ENCODE measurements around the gene AHRR. TPM values are rescaled to one million over a fixed set of nuclear protein-coding genes. Genes with fewer than 3 reads are reported as not detected.
A peak's percentile ranks its signal among the peaks of the same experiment; 100 is the strongest.

AHRR gene
- polyA plus RNA-seq, 3 donors, result 0.15 TPM; not detected in 1

GRCh38 chr5:372996-373709 is 51.6 kb downstream of the AHRR start:
- Mint-ChIP-seq H3K27me3 (ENCODE audit: low read depth in 3 of 3) (peaks cover 26 to 65% (median 37%) of the 10 kb centered on the region in 3 donors), H3K4me1 (peaks cover 12% of the 10 kb centered on the region), H3K9me3 (no peaks in the 10 kb centered on the region), H3K27ac (peak overlapping the region in 1 of 7 donors; percentile 13), H3K36me3 (no peaks in the 10 kb centered on the region), H3K4me3 (peak overlapping the region in 1 of 2 donors; percentile 57)
- Histone ChIP-seq H4K20me1 (ENCODE audit: insufficient read depth, low read length) (no peaks in the 10 kb centered on the region), H3K36me3 (replicated peaks in 1 of 2; ENCODE audit: control insufficient read depth in 1 of 2, insufficient read depth in 2 of 2, low read length in 2 of 2) (no peaks in the 10 kb centered on the region), H3K79me2 (ENCODE audit: insufficient read depth, low read length) (no peaks in the 10 kb centered on the region), H3K4me2 (replicated peaks; ENCODE audit: extremely low read depth, low read length, poor library complexity, severe bottlenecking) (no peak overlapping the region), H3K9ac (ENCODE audit: insufficient read depth, low read length, poor library complexity, severe bottlenecking) (no peak overlapping the region), H3K9me3 (replicated peaks in 1 of 2; ENCODE audit: control insufficient read depth in 1 of 2, insufficient read depth in 1 of 2, low read length in 2 of 2) (no peaks in the 10 kb centered on the region), H2AFZ (ENCODE audit: insufficient read depth, low read depth, low read length, poor library complexity, severe bottlenecking) (no peak overlapping the region), H3K27me3 (ENCODE audit: control insufficient read depth in 2 of 2, insufficient read depth in 2 of 2, low read length in 2 of 2) (peaks cover 0 to 42% of the 10 kb centered on the region in 2 donors), H3K27ac (ENCODE audit: low read depth in 1 of 2, low read length in 2 of 2) (no peak overlapping the region), H3K4me1 (ENCODE audit: control insufficient read depth in 1 of 2, insufficient read depth in 2 of 2, low read length in 2 of 2) (peaks cover 13 to 32% of the 10 kb centered on the region in 2 donors), H3K4me3 (replicated peaks in 1 of 3; ENCODE audit: low read depth in 2 of 3, low read length in 3 of 3) (no peak overlapping the region)
- TF ChIP-seq CTCF (IDR thresholded peaks at IDR 0.05), result no peak
- no peak for DNase-seq
- WGBS (ENCODE audit: insufficient coverage), result 75% methylated on average over 22 of the region's 27 CpGs
- intact Hi-C loops (cut with micrococcal nuclease), result no loop called here

- Mint-ChIP-seq H3K4me3 (peak overlapping the region in 1 of 2 donors; percentile 53), H3K27ac (peak overlapping the region in 2 of 7 donors; percentile 81 to 82), H3K9me3 (no peaks in the 10 kb centered on the region), H3K36me3 (no peaks in the 10 kb centered on the region), H3K4me1 (peaks cover 6% of the 10 kb centered on the region), H3K27me3 (ENCODE audit: low read depth in 3 of 3) (peaks cover 24 to 69% (median 38%) of the 10 kb centered on the region in 3 donors)
- Histone ChIP-seq H3K9me3 (replicated peaks in 1 of 2; ENCODE audit: control insufficient read depth in 1 of 2, insufficient read depth in 1 of 2, low read length in 2 of 2) (no peaks in the 10 kb centered on the region), H4K20me1 (ENCODE audit: insufficient read depth, low read length) (no peaks in the 10 kb centered on the region), H3K79me2 (ENCODE audit: insufficient read depth, low read length) (no peaks in the 10 kb centered on the region), H3K4me3 (replicated peaks in 1 of 3; ENCODE audit: low read depth in 2 of 3, low read length in 3 of 3) (no peak overlapping the region), H3K27ac (ENCODE audit: low read depth in 1 of 2, low read length in 2 of 2) (no peak overlapping the region), H3K36me3 (replicated peaks in 1 of 2; ENCODE audit: control insufficient read depth in 1 of 2, insufficient read depth in 2 of 2, low read length in 2 of 2) (no peaks in the 10 kb centered on the region), H3K4me1 (ENCODE audit: control insufficient read depth in 1 of 2, insufficient read depth in 2 of 2, low read length in 2 of 2) (peaks cover 6 to 24% of the 10 kb centered on the region in 2 donors), H3K27me3 (ENCODE audit: control insufficient read depth in 2 of 2, insufficient read depth in 2 of 2, low read length in 2 of 2) (peaks cover 0 to 42% of the 10 kb centered on the region in 2 donors), H3K9ac (ENCODE audit: insufficient read depth, low read length, poor library complexity, severe bottlenecking) (no peak overlapping the region), H3K4me2 (replicated peaks; ENCODE audit: extremely low read depth, low read length, poor library complexity, severe bottlenecking) (no peak overlapping the region), H2AFZ (ENCODE audit: insufficient read depth, low read depth, low read length, poor library complexity, severe bottlenecking) (no peak overlapping the region)
- intact Hi-C loops (cut with micrococcal nuclease), result no loop called here
- no peak for TF ChIP-seq CTCF (IDR thresholded peaks at IDR 0.05)
- 3% methylated on average over 73 of the region's 86 CpGs for WGBS (ENCODE audit: insufficient coverage)
- peak in 2 of 3 donors; percentile 41 to 83 for DNase-seq
Measured at GRCh38 chr5:373710-374602, 52.4 kb downstream of the AHRR start.
